ENCODE data around the gene ADA. TPM values are rescaled to one million over a fixed set of nuclear protein-coding genes. Genes with fewer than 3 reads are reported as not detected.

The ADA gene
- total RNA-seq, 1 donor from 2014 or later = 25.3 TPM

GRCh38 chr20:44691424-44692423 lies 40.2 kb upstream of the ADA start:
- intact Hi-C loops (cut with DNase I) = no loop called here
- Histone ChIP-seq H3K27me3 (no peaks in the 10 kb centered on the region), H3K4me3 (no peak overlapping the region), H3K27ac (peak overlapping the region; percentile 86), H3K36me3 (no peaks in the 10 kb centered on the region), H3K9me3 (no peaks in the 10 kb centered on the region), H3K4me1 (peaks cover 72% of the 10 kb centered on the region)
- no peak for DNase-seq (ENCODE audit: extremely low spot score in 2 of 2)
- TF ChIP-seq CTCF (IDR thresholded peaks at IDR 0.05) (no peak), POLR2AphosphoS5 (IDR thresholded peaks at IDR 0.05; ENCODE audit: insufficient read depth in 1 of 2, low read depth in 1 of 2) (peak in 1 of 2 donors; percentile 60), POLR2A (IDR thresholded peaks at IDR 0.05) (no peak)

GRCh38 chr20:44690781-44691423 lies 39.4 kb upstream of the ADA start:
- H3K27ac ChIP-seq = peak overlapping the region; percentile 86
- H3K9me3 ChIP-seq = no peaks in the 10 kb centered on the region
- intact Hi-C loops (cut with DNase I) = no loop called here

GRCh38 chr20:44689809-44690208 lies 38.3 kb upstream of the ADA start:
- TF ChIP-seq CTCF (IDR thresholded peaks at IDR 0.05) (no peak), POLR2AphosphoS5 (IDR thresholded peaks at IDR 0.05; ENCODE audit: insufficient read depth in 1 of 2, low read depth in 1 of 2) (no peak), POLR2A (IDR thresholded peaks at IDR 0.05) (no peak)
- no peak for DNase-seq (ENCODE audit: extremely low spot score in 2 of 2)
- Histone ChIP-seq H3K4me3 (no peak overlapping the region), H3K27ac (peak overlapping the region; percentile 86), H3K27me3 (no peaks in the 10 kb centered on the region), H3K9me3 (no peaks in the 10 kb centered on the region), H3K4me1 (peaks cover 53% of the 10 kb centered on the region), H3K36me3 (no peaks in the 10 kb centered on the region)
- intact Hi-C loops (cut with DNase I) = loop anchor here (10.0 kb wide), 1 partner anchor 175 kb away; no protein-coding TSS in a partner anchor

More at GRCh38 chr20:44690781-44691423, 39.4 kb upstream of the ADA start:
- TF ChIP-seq CTCF (IDR thresholded peaks at IDR 0.05) (no peak), POLR2A (IDR thresholded peaks at IDR 0.05) (no peak), POLR2AphosphoS5 (IDR thresholded peaks at IDR 0.05; ENCODE audit: insufficient read depth in 1 of 2, low read depth in 1 of 2) (no peak)
- Histone ChIP-seq H3K27me3 (no peaks in the 10 kb centered on the region), H3K36me3 (no peaks in the 10 kb centered on the region), H3K4me3 (no peak overlapping the region), H3K4me1 (peaks cover 64% of the 10 kb centered on the region)
- DNase-seq (ENCODE audit: extremely low spot score in 2 of 2) = no peak

- peak overlapping the region; percentile 39 for H3K27ac ChIP-seq
Observed at GRCh38 chr20:44688053-44688625, 36.6 kb upstream of the ADA start.

More at GRCh38 chr20:44688053-44688625, 36.6 kb upstream of the ADA start:
- no peak overlapping the region for H3K4me3 ChIP-seq
- H3K36me3 ChIP-seq = no peaks in the 10 kb centered on the region
- H3K4me1 ChIP-seq = peaks cover 37% of the 10 kb centered on the region
- no peaks in the 10 kb centered on the region for H3K27me3 ChIP-seq
- DNase-seq (ENCODE audit: extremely low spot score in 2 of 2) = no peak
- intact Hi-C loops (cut with DNase I) = loop anchor here (10.0 kb wide), 1 partner anchor 177 kb away; no protein-coding TSS in a partner anchor
- no peaks in the 10 kb centered on the region for H3K9me3 ChIP-seq
- TF ChIP-seq POLR2AphosphoS5 (IDR thresholded peaks at IDR 0.05; ENCODE audit: insufficient read depth in 1 of 2, low read depth in 1 of 2) (no peak), POLR2A (IDR thresholded peaks at IDR 0.05) (no peak), CTCF (IDR thresholded peaks at IDR 0.05) (no peak)
